NCI-H146 (cell line): ENCODE results near the gene SLC22A3.
"Not testable (repeated sequence)": the region's sequence is repeated elsewhere in the genome, so short reads cannot be mapped to it uniquely, and the experiment has no call there.

Experiments
- DNase-seq: peaks from one replicate; lab custom pipeline; 2025; lab: John Stamatoyannopoulos, UW

Gene SLC22A3

DNA sequence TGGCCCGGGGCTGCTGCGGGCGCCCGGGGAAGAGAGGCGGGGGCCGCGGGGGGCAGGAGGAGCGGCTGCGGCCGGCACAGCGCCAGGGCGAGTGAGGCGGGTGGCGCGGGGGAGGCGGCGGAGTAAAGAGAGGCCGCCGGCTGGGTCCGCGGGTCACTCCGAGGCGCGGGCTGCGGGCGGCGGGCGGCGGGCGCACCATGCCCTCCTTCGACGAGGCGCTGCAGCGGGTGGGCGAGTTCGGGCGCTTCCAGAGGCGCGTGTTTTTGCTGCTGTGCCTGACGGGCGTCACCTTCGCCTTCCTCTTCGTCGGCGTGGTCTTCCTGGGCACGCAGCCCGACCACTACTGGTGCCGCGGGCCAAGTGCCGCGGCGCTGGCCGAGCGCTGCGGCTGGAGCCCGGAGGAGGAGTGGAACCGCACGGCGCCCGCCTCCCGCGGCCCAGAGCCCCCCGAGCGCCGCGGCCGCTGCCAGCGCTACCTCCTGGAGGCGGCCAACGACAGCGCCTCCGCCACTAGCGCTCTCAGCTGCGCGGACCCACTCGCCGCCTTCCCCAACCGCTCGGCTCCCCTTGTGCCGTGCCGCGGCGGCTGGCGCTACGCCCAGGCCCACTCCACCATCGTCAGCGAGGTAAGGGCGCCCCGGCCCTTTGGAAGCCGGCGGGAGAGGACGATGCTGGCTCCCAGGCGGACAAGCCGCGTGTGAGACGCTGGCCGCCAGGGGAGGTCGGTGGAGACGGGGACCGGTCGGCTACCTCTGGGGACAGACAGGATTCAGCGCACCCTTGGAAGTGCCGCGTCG lies at the start of gene SLC22A3:
Gene SLC22A3 (plus strand): TSS at position 156 of the 797 bp plus-strand sequence. CDS start 42 bp downstream, at position 198.
- DNase-seq, result no peak

GRCh38 chr6:160299559-160299958 lies 48.6 kb upstream of the SLC22A3 start:
- DNase-seq, result no peak

GRCh38 chr6:160300076-160300695 lies 48.0 kb upstream of the SLC22A3 start:
- DNase-seq, result no peak

GRCh38 chr6:160301339-160301738 lies 46.8 kb upstream of the SLC22A3 start:
- DNase-seq, result no peak

GRCh38 chr6:160302431-160303082 lies 45.6 kb upstream of the SLC22A3 start:
- DNase-seq, result not testable (repeated sequence)

GRCh38 chr6:160303806-160304205 lies 44.4 kb upstream of the SLC22A3 start:
- DNase-seq, result no peak

GRCh38 chr6:160305926-160306713 lies 42.1 kb upstream of the SLC22A3 start:
- DNase-seq, result no peak

- DNase-seq, result no peak
Measured at GRCh38 chr6:160309718-160310117, 38.5 kb upstream of the SLC22A3 start.

- DNase-seq, result no peak
Measured at GRCh38 chr6:160312900-160313299, 35.3 kb upstream of the SLC22A3 start.

GRCh38 chr6:160315310-160315709 lies 32.9 kb upstream of the SLC22A3 start:
- DNase-seq, result no peak

DNA sequence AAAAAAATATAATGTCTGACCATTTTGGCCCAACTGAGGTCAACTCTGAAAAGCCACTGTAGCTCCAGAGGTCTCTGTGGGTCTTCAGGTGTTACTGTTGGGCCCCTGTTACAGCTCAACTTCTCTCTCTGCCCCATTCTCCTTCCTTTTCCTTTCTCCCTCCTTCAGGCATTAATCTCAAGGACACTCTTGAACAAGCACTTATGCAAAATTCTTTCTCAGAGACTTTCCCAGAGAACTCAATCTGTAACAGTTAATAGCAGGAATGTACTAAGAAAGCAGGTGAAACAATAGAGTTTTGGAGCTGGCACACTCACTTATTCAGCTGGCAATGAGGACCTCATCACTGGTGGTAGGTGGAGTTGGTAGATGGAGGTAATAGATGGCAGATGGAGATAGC lies 31.9 kb upstream of the SLC22A3 start:
- DNase-seq, result no peak

DNA sequence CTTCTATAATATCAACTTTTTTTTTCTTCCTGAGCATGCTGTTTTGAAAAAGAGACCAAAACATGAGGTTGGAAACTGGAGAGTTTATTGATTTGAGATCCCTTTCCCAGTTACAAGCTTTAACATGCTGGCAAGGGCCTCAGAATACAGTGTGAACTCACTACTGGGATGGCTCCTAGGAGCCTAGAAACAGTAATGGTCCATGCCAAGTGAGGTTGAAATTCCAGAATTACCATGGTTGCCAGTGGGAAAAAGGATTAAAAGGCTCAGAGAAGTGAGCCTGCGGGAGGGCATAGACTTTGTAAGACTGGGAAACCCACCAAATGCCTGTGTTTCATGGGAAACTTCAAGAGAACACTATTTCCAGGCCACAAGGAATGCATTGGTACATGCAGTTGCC lies 28.9 kb upstream of the SLC22A3 start:
- no peak for DNase-seq

DNA sequence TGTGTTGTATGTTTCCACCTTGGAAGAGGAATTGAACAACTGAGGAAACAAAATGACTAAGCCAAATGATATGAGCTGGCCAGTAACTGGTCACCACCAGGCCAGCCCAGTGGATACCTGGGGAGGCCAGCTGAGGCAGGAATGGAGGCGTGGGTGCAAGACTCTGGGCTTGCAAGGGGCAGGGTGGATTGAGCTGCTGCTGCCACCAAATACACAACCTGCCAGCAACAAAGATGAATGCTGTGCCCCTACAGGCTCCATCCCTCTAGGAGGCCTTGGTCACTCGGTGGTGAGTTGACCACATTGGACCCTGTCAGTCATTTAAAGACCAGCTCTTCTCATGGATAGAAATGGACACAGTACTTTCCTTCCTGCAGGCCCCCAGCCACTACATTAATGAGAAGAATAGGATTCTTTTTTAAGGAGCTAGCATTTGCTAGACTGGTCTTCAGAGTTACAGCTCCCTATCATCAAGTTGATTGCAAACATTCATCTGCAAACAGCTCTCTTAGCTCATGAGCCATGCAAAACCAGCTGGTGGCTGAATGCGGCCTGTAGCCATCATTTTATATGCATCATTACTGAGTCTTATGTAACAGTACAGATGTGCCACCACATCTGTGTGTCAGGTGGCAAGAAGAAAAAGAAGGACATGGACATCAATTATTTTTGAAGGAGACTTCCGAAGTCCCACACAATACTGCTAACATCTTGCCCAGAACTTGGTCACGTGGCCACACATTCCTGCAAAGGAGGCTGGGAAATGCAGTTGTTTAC lies 26.3 kb upstream of the SLC22A3 start:
- DNase-seq, result no peak

DNA sequence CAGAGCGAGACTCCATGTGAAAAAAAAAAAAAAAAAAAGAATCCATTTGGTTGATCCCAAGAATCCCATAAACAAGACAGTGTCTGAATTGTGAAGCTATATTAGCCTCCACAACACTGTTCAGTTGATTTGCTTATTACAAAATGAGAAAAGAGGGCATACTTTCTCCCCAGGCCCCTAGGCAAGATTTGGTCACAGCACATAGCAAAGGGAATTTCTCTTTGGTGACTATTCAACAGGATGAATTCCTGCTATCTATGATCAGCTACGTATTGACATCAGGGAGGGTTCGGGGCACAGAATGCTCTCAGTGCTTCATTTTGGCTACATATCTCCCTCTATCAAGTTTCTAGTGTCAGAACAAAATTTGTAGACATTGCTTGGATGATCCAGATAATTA lies 20.2 kb upstream of the SLC22A3 start:
- no peak for DNase-seq

DNA sequence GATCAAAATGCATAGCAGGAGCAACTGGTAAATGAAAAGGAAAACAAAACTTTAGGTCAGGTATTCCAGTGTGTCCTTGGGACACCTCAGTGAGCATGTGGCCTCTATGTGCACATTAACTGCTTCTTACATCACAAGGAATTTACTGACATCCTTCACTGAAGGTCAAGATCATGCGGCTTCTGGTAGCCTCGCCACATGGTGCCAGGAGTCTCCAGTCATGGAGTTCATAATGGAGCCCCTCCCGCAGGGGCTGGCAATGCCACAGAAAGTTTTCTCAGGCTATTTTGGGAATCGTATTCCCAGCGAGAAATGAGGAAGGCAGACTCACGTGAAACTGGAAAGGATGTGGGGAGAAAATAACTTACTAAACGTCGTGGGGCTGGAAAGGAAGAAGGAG lies 19.7 kb upstream of the SLC22A3 start:
- no peak for DNase-seq

- no peak for DNase-seq
Measured at GRCh38 chr6:160329188-160329587, 19.0 kb upstream of the SLC22A3 start.

DNA sequence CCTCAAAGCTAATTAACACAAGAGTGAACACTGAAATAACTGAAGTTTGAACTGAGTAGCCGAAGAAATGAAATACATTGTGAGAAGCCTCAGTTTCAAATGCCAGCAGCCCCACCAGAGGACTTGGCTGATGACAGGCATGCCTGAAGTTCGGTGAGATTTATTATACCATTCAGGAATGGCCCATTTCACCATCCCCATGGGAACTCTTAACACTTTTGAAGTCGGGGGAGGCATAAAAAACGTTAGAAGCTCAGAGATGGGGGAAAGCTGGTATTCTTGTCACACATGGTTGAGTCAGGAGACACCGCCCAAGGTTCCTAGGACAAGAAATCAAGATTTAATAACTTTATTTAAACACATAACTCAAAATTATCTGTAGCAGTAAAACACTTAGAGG lies 17.6 kb upstream of the SLC22A3 start:
- no peak for DNase-seq

DNA sequence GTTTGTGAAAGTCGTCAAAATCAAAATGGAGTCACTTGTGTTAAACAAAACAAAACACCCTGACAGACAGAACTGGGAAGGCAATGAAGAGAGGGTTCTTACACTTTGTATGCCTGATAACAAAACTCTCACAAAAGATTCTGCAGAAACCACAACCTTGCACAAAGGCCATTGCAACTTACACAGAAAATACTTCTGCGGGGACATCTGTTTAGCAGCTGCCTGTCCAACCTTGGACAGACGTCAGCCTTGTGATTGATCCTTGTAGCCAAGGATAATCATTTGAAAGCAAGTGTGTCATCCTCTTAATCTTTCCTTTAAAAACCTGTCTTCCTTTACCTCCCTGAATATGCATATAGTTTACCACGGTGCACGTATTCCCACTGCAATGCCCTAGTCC lies 17.0 kb upstream of the SLC22A3 start:
- DNase-seq, result no peak

- DNase-seq, result no peak
Measured at GRCh38 chr6:160331753-160332152, 16.4 kb upstream of the SLC22A3 start.

GRCh38 chr6:160333101-160333500 lies 15.1 kb upstream of the SLC22A3 start:
- no peak for DNase-seq

DNA sequence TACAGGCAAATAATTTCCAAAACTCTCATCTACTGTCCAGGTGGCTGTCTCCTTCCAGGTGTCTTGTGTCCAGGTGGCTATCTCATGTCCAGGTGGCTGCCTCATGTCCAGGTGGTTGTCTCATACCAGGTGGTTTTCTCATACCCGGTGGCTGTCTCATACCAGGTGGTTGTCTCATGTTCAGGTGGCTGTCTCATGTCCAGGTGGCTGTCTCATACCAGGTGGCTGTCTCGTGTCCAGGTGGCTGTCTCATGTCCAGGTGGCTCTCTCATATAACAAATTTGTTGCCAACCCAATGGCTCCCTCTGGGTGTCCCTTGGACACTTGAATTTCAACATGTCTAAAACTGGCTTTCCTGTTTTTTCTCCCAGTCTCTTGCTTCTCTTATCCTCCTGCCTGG lies 14.3 kb upstream of the SLC22A3 start:
- DNase-seq, result no peak

GRCh38 chr6:160336200-160336599 lies 12.0 kb upstream of the SLC22A3 start:
- no peak for DNase-seq
